ENCODE results near the gene COL28A1.

COL28A1 gene

GRCh38 chr7:7566651-7567611, 31.3 kb upstream of the COL28A1 start, which contains the start of gene MIOS:
Gene MIOS (plus strand): TSS chr7:7566884. CDS start chr7:7572476, 5,592 bp downstream.
- TF ChIP-seq GATA2 (IDR thresholded peaks at IDR 0.05; ENCODE audit: low read depth, low read length), result no peak
- TF ChIP-seq GATA3 (IDR thresholded peaks at IDR 0.05; ENCODE audit: low read depth, low read length), result no peak

DNA sequence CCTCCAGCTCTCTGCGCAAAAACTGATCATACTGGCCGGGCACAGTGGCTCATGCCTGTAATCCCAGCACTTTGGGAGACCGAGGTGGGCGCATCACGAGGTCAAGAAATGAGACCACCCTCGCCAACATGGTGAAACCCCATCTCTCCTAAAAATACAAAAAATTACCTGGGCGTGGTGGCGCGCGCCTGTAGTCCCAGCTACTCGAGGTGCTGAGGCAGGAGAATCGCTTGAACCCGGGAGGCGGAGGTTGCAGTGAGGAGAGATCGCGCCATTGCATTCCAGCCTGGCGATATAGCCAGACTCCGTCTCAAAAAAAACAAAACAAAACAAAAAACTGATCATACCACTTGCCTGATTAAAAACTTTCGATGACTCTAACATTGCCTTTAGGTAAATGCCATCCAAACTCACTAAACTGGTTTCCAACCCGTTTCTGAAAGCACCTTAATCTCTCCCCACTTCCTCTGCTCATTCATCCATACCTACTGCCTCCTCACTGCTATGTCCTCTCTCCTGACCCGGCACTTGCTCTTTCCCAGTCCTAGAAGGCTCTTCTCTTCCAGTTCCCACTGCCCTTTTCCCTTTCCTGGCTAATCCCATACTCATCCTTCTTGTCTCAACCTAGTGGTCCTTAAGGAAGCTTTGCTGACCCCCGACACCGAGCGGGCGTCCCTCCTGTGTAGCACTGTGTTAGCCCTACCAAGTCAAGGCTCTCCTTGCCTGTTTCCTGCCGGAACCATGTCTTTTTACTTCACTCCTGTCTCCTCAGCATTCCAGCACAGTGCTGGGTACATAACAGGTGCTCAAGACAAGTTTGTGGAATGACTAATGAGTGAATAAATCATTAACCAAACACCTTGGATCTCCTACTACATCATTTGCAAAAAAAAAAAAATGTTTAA, 30.3 kb upstream of the COL28A1 start:
- no peak for TF ChIP-seq GATA2 (IDR thresholded peaks at IDR 0.05; ENCODE audit: low read depth, low read length)
- no peak for TF ChIP-seq GATA3 (IDR thresholded peaks at IDR 0.05; ENCODE audit: low read depth, low read length)

GRCh38 chr7:7565018-7565680, 29.5 kb upstream of the COL28A1 start:
- TF ChIP-seq GATA2 (IDR thresholded peaks at IDR 0.05; ENCODE audit: low read depth, low read length), result no peak
- no peak for TF ChIP-seq GATA3 (IDR thresholded peaks at IDR 0.05; ENCODE audit: low read depth, low read length)

GRCh38 chr7:7564323-7564780, 28.7 kb upstream of the COL28A1 start:
- no peak for TF ChIP-seq GATA2 (IDR thresholded peaks at IDR 0.05; ENCODE audit: low read depth, low read length)
- no peak for TF ChIP-seq GATA3 (IDR thresholded peaks at IDR 0.05; ENCODE audit: low read depth, low read length)

DNA sequence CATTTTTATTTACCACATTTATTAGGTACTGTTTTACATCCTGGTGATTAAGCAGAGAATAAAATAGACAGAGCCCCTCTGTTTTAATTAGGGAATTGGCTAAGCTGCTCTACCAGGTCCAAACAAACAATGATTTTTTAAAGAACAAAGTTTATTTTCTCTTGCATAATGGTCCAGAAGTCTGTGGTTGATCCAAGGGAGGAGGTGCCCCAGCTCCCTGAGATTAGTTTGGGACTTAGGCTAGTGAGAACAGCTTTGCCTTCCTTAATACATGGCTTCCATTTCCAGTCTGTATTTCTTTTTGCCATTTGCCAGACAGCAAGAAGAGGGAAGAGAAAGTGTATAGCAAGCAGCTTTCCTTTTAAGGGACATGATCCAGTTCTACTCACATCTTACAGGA, 28.1 kb upstream of the COL28A1 start:
- TF ChIP-seq GATA2 (IDR thresholded peaks at IDR 0.05; ENCODE audit: low read depth, low read length) (no peak), GATA3 (IDR thresholded peaks at IDR 0.05; ENCODE audit: low read depth, low read length) (no peak)

GRCh38 chr7:7563269-7563668, 27.6 kb upstream of the COL28A1 start:
- TF ChIP-seq GATA3 (IDR thresholded peaks at IDR 0.05; ENCODE audit: low read depth, low read length), result no peak
- TF ChIP-seq GATA2 (IDR thresholded peaks at IDR 0.05; ENCODE audit: low read depth, low read length), result no peak

DNA sequence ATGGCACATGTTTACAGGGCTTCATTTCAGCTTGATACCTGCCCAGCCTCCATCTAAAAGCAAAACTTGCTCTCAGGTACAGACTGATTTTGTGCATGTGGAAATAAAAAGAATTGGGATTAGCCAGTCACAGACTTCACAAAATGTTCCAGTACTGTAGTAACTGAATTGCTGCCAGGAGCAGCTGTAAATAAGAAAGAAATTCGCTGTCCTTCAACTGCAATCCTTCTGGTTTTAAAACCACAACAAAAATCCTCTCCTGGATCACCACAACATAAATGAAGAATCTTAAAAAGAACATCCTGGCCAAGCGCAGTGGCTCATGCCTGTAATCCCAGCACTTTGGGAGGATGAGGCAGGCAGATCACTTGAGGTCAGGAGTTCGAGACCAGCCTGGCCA, 27.1 kb upstream of the COL28A1 start:
- TF ChIP-seq GATA2 (IDR thresholded peaks at IDR 0.05; ENCODE audit: low read depth, low read length), result no peak
- TF ChIP-seq GATA3 (IDR thresholded peaks at IDR 0.05; ENCODE audit: low read depth, low read length), result no peak

GRCh38 chr7:7557252-7557651, 21.6 kb upstream of the COL28A1 start:
- TF ChIP-seq GATA2 (IDR thresholded peaks at IDR 0.05; ENCODE audit: low read depth, low read length) (no peak), GATA3 (IDR thresholded peaks at IDR 0.05; ENCODE audit: low read depth, low read length) (no peak)

- TF ChIP-seq GATA3 (IDR thresholded peaks at IDR 0.05; ENCODE audit: low read depth, low read length) (no peak), GATA2 (IDR thresholded peaks at IDR 0.05; ENCODE audit: low read depth, low read length) (no peak)
Measured at GRCh38 chr7:7556852-7557251, 21.2 kb upstream of the COL28A1 start.

GRCh38 chr7:7554649-7555575, 19.2 kb upstream of the COL28A1 start:
- TF ChIP-seq GATA2 (IDR thresholded peaks at IDR 0.05; ENCODE audit: low read depth, low read length) (no peak), GATA3 (IDR thresholded peaks at IDR 0.05; ENCODE audit: low read depth, low read length) (no peak)

DNA sequence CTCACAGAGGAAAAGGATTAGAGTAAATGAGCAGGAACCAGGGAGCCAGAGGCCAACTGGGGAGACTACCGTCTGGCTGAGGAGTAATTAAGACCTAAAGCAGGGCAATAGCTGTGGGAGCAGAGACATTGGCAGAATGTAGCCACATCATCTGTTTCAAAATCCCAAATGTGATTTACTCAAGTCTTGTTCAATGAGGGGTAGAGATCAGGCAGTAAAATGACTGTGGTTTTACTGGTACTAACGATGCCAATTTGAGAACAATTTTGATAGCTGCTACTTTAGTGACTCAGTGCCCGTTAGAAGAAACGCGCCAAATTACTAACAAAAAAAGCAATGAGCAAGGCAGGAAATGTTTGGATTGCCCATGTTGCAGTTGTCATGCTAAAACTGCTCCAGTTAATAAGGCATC, 18.4 kb upstream of the COL28A1 start:
- TF ChIP-seq GATA3 (IDR thresholded peaks at IDR 0.05; ENCODE audit: low read depth, low read length) (no peak), GATA2 (IDR thresholded peaks at IDR 0.05; ENCODE audit: low read depth, low read length) (no peak)

- TF ChIP-seq GATA3 (IDR thresholded peaks at IDR 0.05; ENCODE audit: low read depth, low read length) (no peak), GATA2 (IDR thresholded peaks at IDR 0.05; ENCODE audit: low read depth, low read length) (no peak)
Measured at GRCh38 chr7:7553386-7553785, 17.7 kb upstream of the COL28A1 start.

- TF ChIP-seq GATA3 (IDR thresholded peaks at IDR 0.05; ENCODE audit: low read depth, low read length), result no peak
- TF ChIP-seq GATA2 (IDR thresholded peaks at IDR 0.05; ENCODE audit: low read depth, low read length), result no peak
Measured at GRCh38 chr7:7552199-7552598, 16.5 kb upstream of the COL28A1 start.
